CD14-positive monocyte (primary cell): ENCODE data around the gene SOS1. TPM values are rescaled to one million over a fixed set of nuclear protein-coding genes. Genes with fewer than 3 reads are reported as not detected.
A peak's percentile ranks its signal among the peaks of the same experiment; 100 is the strongest.

Experiments
- DNase-seq, 3 donors: peaks; one replicate each; pipeline ENCODE4 v3.0.0-alpha.2; 2011 to 2022
- H2AFZ ChIP-seq: 2 replicates; pipeline ENCODE4 v1.6.0; 2012; ENCODE audit warnings: mild to moderate bottlenecking, low read depth, low read length, inconsistent platforms; ENCODE audit not compliant: insufficient read depth, poor library complexity, severe bottlenecking
- H3K27ac ChIP-seq, 2 donors: 1 replicate in 1 of 2; 2 replicates in 1 of 2; pipeline ENCODE4 v1.5.1; 2012 to 2013; ENCODE audit warnings: low read length in 2 of 2, control low read depth in 1 of 2, inconsistent platforms in 1 of 2, low read depth in 1 of 2, mild to moderate bottlenecking in 1 of 2
- H3K27me3 ChIP-seq, 2 donors: one replicate each; pipeline versions ENCODE4 v1.6.0 to v1.6.1; 2011 to 2013; ENCODE audit warnings: low read length in 2 of 2; ENCODE audit not compliant: control insufficient read depth in 2 of 2, insufficient read depth in 2 of 2
- H3K36me3 ChIP-seq, 2 donors: replicated peaks in 1 of 2; 1 replicate in 1 of 2; 2 replicates in 1 of 2; pipeline versions ENCODE4 v1.5.1 to v1.6.1; 2012 to 2013; ENCODE audit warnings: low read length in 2 of 2, control low read depth in 1 of 2, inconsistent platforms in 1 of 2, mild to moderate bottlenecking in 1 of 2; ENCODE audit not compliant: insufficient read depth in 2 of 2, control insufficient read depth in 1 of 2
- H3K4me1 ChIP-seq, 2 donors: 1 replicate in 1 of 2; 2 replicates in 1 of 2; pipeline versions ENCODE4 v1.5.1 to v1.6.1; 2012 to 2013; ENCODE audit warnings: low read length in 2 of 2, control low read depth in 1 of 2, inconsistent platforms in 1 of 2, mild to moderate bottlenecking in 1 of 2, moderate library complexity in 1 of 2; ENCODE audit not compliant: insufficient read depth in 2 of 2, control insufficient read depth in 1 of 2
- H3K4me2 ChIP-seq: replicated peaks from 2 replicates; pipeline ENCODE3; 2012; ENCODE audit warnings: low read length, moderate library complexity, mild to moderate bottlenecking; ENCODE audit not compliant: poor library complexity, severe bottlenecking; ENCODE audit errors: extremely low read depth
- H3K4me3 ChIP-seq, 3 experiments: fragments of 200-600 bp in 1 of 3; sonication (generic) in 1 of 3; replicated peaks in 1 of 3; 1 replicate in 2 of 3; 2 replicates in 1 of 3; pipeline ENCODE4 v1.5.1; 2011 to 2013; ENCODE audit warnings: low read length in 3 of 3, mild to moderate bottlenecking in 3 of 3, control low read depth in 2 of 3, low read depth in 2 of 3, inconsistent platforms in 1 of 3, moderate library complexity in 1 of 3
- H3K79me2 ChIP-seq: 2 replicates; pipeline ENCODE4 v1.6.0; 2012; ENCODE audit warnings: mild to moderate bottlenecking, control low read depth, inconsistent platforms, low read length, moderate library complexity; ENCODE audit not compliant: insufficient read depth
- H3K9ac ChIP-seq: 2 replicates; pipeline ENCODE4 v1.6.0; 2017; ENCODE audit warnings: low read length, mild to moderate bottlenecking; ENCODE audit not compliant: insufficient read depth, poor library complexity, severe bottlenecking
- H3K9me3 ChIP-seq, 2 donors: replicated peaks in 1 of 2; 1 replicate in 1 of 2; 2 replicates in 1 of 2; pipeline versions ENCODE4 v1.5.1 to v1.6.1; 2012 to 2013; ENCODE audit warnings: low read length in 2 of 2, control low read depth in 1 of 2; ENCODE audit not compliant: control insufficient read depth in 1 of 2, insufficient read depth in 1 of 2
- H4K20me1 ChIP-seq: 2 replicates; pipeline ENCODE4 v1.6.0; 2012; ENCODE audit warnings: mild to moderate bottlenecking, low read length, control low read depth, moderate library complexity; ENCODE audit not compliant: insufficient read depth
- H3K27ac Mint-ChIP-seq, 7 donors: one replicate each; pipeline ENCODE4 v1.8.0; 2020; ENCODE audit warnings: mild to moderate bottlenecking in 7 of 7, mixed read lengths in 7 of 7, moderate library complexity in 6 of 7, inconsistent platforms in 2 of 7
- H3K27me3 Mint-ChIP-seq, 3 donors: one replicate each; pipeline ENCODE4 v1.8.0; 2021 to 2022; ENCODE audit warnings: low read depth in 3 of 3, mild to moderate bottlenecking in 3 of 3, mixed read lengths in 3 of 3, moderate library complexity in 3 of 3, inconsistent platforms in 1 of 3
- H3K36me3 Mint-ChIP-seq, 2 donors: one replicate each; pipeline ENCODE4 v1.8.0; 2020; ENCODE audit warnings: mixed read lengths in 2 of 2, inconsistent platforms in 1 of 2, mild to moderate bottlenecking in 1 of 2
- H3K4me1 Mint-ChIP-seq: one replicate; pipeline ENCODE4 v1.8.0; 2020; ENCODE audit warnings: mild to moderate bottlenecking, mixed read lengths
- H3K4me3 Mint-ChIP-seq, 2 donors: one replicate each; pipeline ENCODE4 v1.8.0; 2020; ENCODE audit warnings: mild to moderate bottlenecking in 2 of 2, mixed read lengths in 2 of 2, moderate library complexity in 1 of 2
- H3K9me3 Mint-ChIP-seq, 7 donors: one replicate each; pipeline ENCODE4 v1.8.0; 2020 to 2022; ENCODE audit warnings: mixed read lengths in 7 of 7, mild to moderate bottlenecking in 6 of 7, moderate library complexity in 6 of 7, inconsistent platforms in 2 of 7
- CTCF ChIP-seq: fragments of 200-600 bp; IDR thresholded peaks from one replicate; pipeline ENCODE4 v1.8.0; 2022; ENCODE audit warnings: antibody characterized with exemption, mild to moderate bottlenecking
- WGBS: methylation state at CpG from one replicate; pipeline ENCODE4 v1.1.5; 2013; ENCODE audit warnings: missing lambda C conversion rate; ENCODE audit not compliant: insufficient coverage; 5-methylcytosine and 5-hydroxymethylcytosine counted together
- intact Hi-C, 2 donors: fragments of 100-400 bp; cut with micrococcal nuclease; formaldehyde crosslinking; loops; one replicate each; pipeline versions ENCODE4 v1.15.0 to v1.15.1; 2023
- polyA plus RNA-seq, 3 donors: library from polyadenylated mRNA; depleted of rRNA in 1 of 3; unstranded in 2 of 3; stranded (reverse) in 1 of 3; fragments of 300-500 nt in 2 of 3; fragments of >200 nt in 1 of 3; fragmentation: Illumina TruSeq in 2 of 3; gene quantifications; 1 replicate in 2 of 3; 2 replicates in 1 of 3; pipeline ENCODE4 v1.2.3, GENCODE V29; 2012 to 2021

SOS1 gene
- polyA plus RNA-seq, 3 donors: 5.3 to 15.6 (median 7.7) TPM

GRCh38 chr2:38981003-38981669, 139.7 kb downstream of the SOS1 start:
- Mint-ChIP-seq H3K9me3 (no peaks in the 10 kb centered on the region), H3K4me1 (peaks cover 22% of the 10 kb centered on the region), H3K36me3 (peaks cover 24 to 25% of the 10 kb centered on the region in 2 donors), H3K27me3 (peaks cover 0 to 2% (median 0%) of the 10 kb centered on the region in 3 donors), H3K4me3 (no peak overlapping the region), H3K27ac (no peak overlapping the region)
- TF ChIP-seq CTCF: no peak
- Histone ChIP-seq H2AFZ (no peak overlapping the region), H3K9ac (no peak overlapping the region), H3K27ac (no peak overlapping the region), H3K9me3 (no peaks in the 10 kb centered on the region), H3K79me2 (no peaks in the 10 kb centered on the region), H3K36me3 (peaks cover 13 to 29% of the 10 kb centered on the region in 2 donors), H4K20me1 (no peaks in the 10 kb centered on the region), H3K4me1 (peaks cover 6 to 25% of the 10 kb centered on the region in 2 donors), H3K27me3 (no peaks in the 10 kb centered on the region), H3K4me3 (no peak overlapping the region), H3K4me2 (no peak overlapping the region)
- WGBS: 100% methylated on average over 2 of the region's 3 CpGs
- no peak for DNase-seq
- intact Hi-C loops: no loop called here

- Mint-ChIP-seq H3K4me3 (no peak overlapping the region), H3K9me3 (no peaks in the 10 kb centered on the region), H3K27me3 (peaks cover 0 to 2% (median 0%) of the 10 kb centered on the region in 3 donors), H3K4me1 (peaks cover 25% of the 10 kb centered on the region), H3K36me3 (peaks cover 9 to 10% of the 10 kb centered on the region in 2 donors), H3K27ac (peak overlapping the region in 5 of 7 donors; percentile 12 to 77 (median 45))
- intact Hi-C loops: no loop called here
- Histone ChIP-seq H3K9me3 (no peaks in the 10 kb centered on the region), H3K79me2 (no peaks in the 10 kb centered on the region), H3K36me3 (peaks cover under 1 to 6% of the 10 kb centered on the region in 2 donors), H3K4me3 (no peak overlapping the region), H3K9ac (no peak overlapping the region), H3K27ac (peak overlapping the region in 1 of 2 donors; percentile 27), H2AFZ (no peak overlapping the region), H3K27me3 (no peaks in the 10 kb centered on the region), H4K20me1 (no peaks in the 10 kb centered on the region), H3K4me1 (peaks cover 6 to 31% of the 10 kb centered on the region in 2 donors), H3K4me2 (no peak overlapping the region)
- no peak for DNase-seq
- no peak for TF ChIP-seq CTCF
- whole genome bisulfite sequencing: 100% methylated on average over 1 of the region's 3 CpGs
Measured at GRCh38 chr2:38978908-38979307, 141.9 kb downstream of the SOS1 start.
